Neuronal stem cell (in vitro differentiated cells): Measurements from ENCODE around the gene SAMD15.

ENCODE experiments used
- DNase-seq: peaks from one replicate; pipeline ENCODE4 v3.0.0-alpha.2; 2013; ENCODE audit warnings: low spot score
- H2AFZ ChIP-seq: one replicate; pipeline ENCODE4 v1.6.1; 2013; ENCODE audit warnings: mild to moderate bottlenecking, low read length, inconsistent platforms
- H2AK5ac ChIP-seq: 2 replicates; pipeline ENCODE4 v1.6.1; 2013; ENCODE audit warnings: low read depth, mild to moderate bottlenecking, inconsistent platforms, low read length, moderate library complexity, mixed read lengths
- H2BK120ac ChIP-seq: 2 replicates; pipeline ENCODE4 v1.6.1; 2013; ENCODE audit warnings: low read depth, mild to moderate bottlenecking, inconsistent platforms, low read length, moderate library complexity, mixed read lengths
- H2BK12ac ChIP-seq: one replicate; pipeline ENCODE4 v1.6.1; 2013; ENCODE audit warnings: low read length, inconsistent platforms
- H2BK15ac ChIP-seq: 2 replicates; pipeline ENCODE4 v1.6.1; 2013; ENCODE audit warnings: mild to moderate bottlenecking, low read length, inconsistent platforms, mixed read lengths
- H2BK5ac ChIP-seq: one replicate; pipeline ENCODE4 v1.6.1; 2013; ENCODE audit warnings: inconsistent platforms, mild to moderate bottlenecking, low read length, moderate library complexity
- H3K14ac ChIP-seq: one replicate; pipeline ENCODE4 v1.6.1; 2013; ENCODE audit warnings: low read length, inconsistent platforms
- H3K18ac ChIP-seq: 2 replicates; pipeline ENCODE4 v1.6.1; 2013; ENCODE audit warnings: low read length, inconsistent platforms
- H3K23ac ChIP-seq: 2 replicates; pipeline ENCODE4 v1.6.1; 2013; ENCODE audit warnings: low read depth, mild to moderate bottlenecking, mixed read lengths, low read length, inconsistent platforms; ENCODE audit not compliant: poor library complexity
- H3K27ac ChIP-seq: replicated peaks from 3 replicates; pipeline ENCODE4 v1.5.1; 2013; ENCODE audit warnings: low read length, inconsistent platforms
- H3K27me3 ChIP-seq, 3 experiments: 2 replicates each; pipeline ENCODE4 v1.6.1; 2013; ENCODE audit warnings: low read length in 3 of 3, mild to moderate bottlenecking in 2 of 3, inconsistent platforms in 1 of 3, low read depth in 1 of 3, mixed read lengths in 1 of 3, moderate library complexity in 1 of 3; ENCODE audit not compliant: control insufficient read depth in 3 of 3, insufficient read depth in 3 of 3
- H3K36me3 ChIP-seq, 2 donors: replicated peaks in 1 of 2; 2 replicates each; pipeline ENCODE4 v1.6.1; 2013; ENCODE audit warnings: low read length in 2 of 2; ENCODE audit not compliant: control insufficient read depth in 2 of 2, insufficient read depth in 2 of 2
- H3K4ac ChIP-seq: 2 replicates; pipeline ENCODE4 v1.6.1; 2013; ENCODE audit warnings: inconsistent platforms, mild to moderate bottlenecking, low read length, moderate library complexity
- H3K4me1 ChIP-seq, 2 donors: 1 replicate in 1 of 2; 2 replicates in 1 of 2; pipeline ENCODE4 v1.6.1; 2013; ENCODE audit warnings: low read length in 2 of 2, low read depth in 1 of 2; ENCODE audit not compliant: control insufficient read depth in 2 of 2, insufficient read depth in 1 of 2
- H3K4me2 ChIP-seq: one replicate; pipeline ENCODE4 v1.6.1; 2013; ENCODE audit warnings: mild to moderate bottlenecking, low read length, inconsistent platforms; ENCODE audit not compliant: insufficient read depth, poor library complexity, severe bottlenecking
- H3K4me3 ChIP-seq, 2 donors: 2 replicates each; pipeline ENCODE4 v1.5.1; 2013; ENCODE audit warnings: low read length in 2 of 2, mild to moderate bottlenecking in 2 of 2, inconsistent platforms in 1 of 2, moderate library complexity in 1 of 2
- H3K79me1 ChIP-seq: one replicate; pipeline ENCODE4 v1.6.1; 2013; ENCODE audit warnings: low read depth, mild to moderate bottlenecking, inconsistent platforms, low read length, moderate library complexity
- H3K9ac ChIP-seq: one replicate; pipeline ENCODE4 v1.6.1; 2013; ENCODE audit warnings: mild to moderate bottlenecking, low read depth, low read length, inconsistent platforms; ENCODE audit not compliant: poor library complexity
- H3K9me3 ChIP-seq, 2 donors: replicated peaks in 1 of 2; 2 replicates each; pipeline versions ENCODE3 to v1.6.1; 2013; ENCODE audit warnings: low read length in 2 of 2, mild to moderate bottlenecking in 2 of 2, inconsistent platforms in 1 of 2, low read depth in 1 of 2, mixed read lengths in 1 of 2, moderate library complexity in 1 of 2; ENCODE audit not compliant: control insufficient read depth in 2 of 2, insufficient read depth in 1 of 2
- H4K8ac ChIP-seq: one replicate; pipeline ENCODE4 v1.6.1; 2013; ENCODE audit warnings: low read depth, mild to moderate bottlenecking, inconsistent platforms, low read length, moderate library complexity
- H4K91ac ChIP-seq: one replicate; pipeline ENCODE4 v1.6.1; 2013; ENCODE audit warnings: low read length, low read depth, mild to moderate bottlenecking, inconsistent platforms; ENCODE audit not compliant: poor library complexity
- WGBS, 2 donors: extraction: QIAGEN DNeasy Blood & Tissue Kit; methylation state at CpG; one replicate each; pipeline ENCODE4 v1.1.7; 2013; ENCODE audit warnings: missing lambda C conversion rate in 2 of 2, mixed read lengths in 1 of 2; ENCODE audit not compliant: insufficient read length in 2 of 2, insufficient replicate concordance in 1 of 2; ENCODE audit errors: extremely low coverage in 2 of 2; 5-methylcytosine and 5-hydroxymethylcytosine counted together

Gene SAMD15

GRCh38 chr14:77424862-77425261 is 47.7 kb downstream of the SAMD15 start:
- H2BK12ac ChIP-seq = no peak overlapping the region
- H2BK5ac ChIP-seq = no peak overlapping the region
- H3K36me3 ChIP-seq = peaks cover 20 to 75% of the 10 kb centered on the region in 2 donors
- H3K9ac ChIP-seq = no peak overlapping the region
- no peak overlapping the region for H3K18ac ChIP-seq
- no peak overlapping the region for H4K91ac ChIP-seq
- H3K23ac ChIP-seq = no peak overlapping the region
- no peak overlapping the region for H2BK15ac ChIP-seq
- no peak for DNase-seq
- H2BK120ac ChIP-seq = no peak overlapping the region
- no CpG with 5 or more reads among the region's 3 CpGs for WGBS, 2 donors
- no peaks in the 10 kb centered on the region for H3K27me3 ChIP-seq
- no peak overlapping the region for H3K4me3 ChIP-seq
- no peak overlapping the region for H3K14ac ChIP-seq
- H2AFZ ChIP-seq = no peak overlapping the region
- no peak overlapping the region for H2AK5ac ChIP-seq
- peaks cover 0 to 3% of the 10 kb centered on the region in 2 donors for H3K9me3 ChIP-seq
- H4K8ac ChIP-seq = no peak overlapping the region
- no peak overlapping the region for H3K4ac ChIP-seq
- no peak overlapping the region for H3K4me2 ChIP-seq
- no peaks in the 10 kb centered on the region for H3K79me1 ChIP-seq
- H3K27ac ChIP-seq = no peak overlapping the region
- no peaks in the 10 kb centered on the region for H3K4me1 ChIP-seq

DNA sequence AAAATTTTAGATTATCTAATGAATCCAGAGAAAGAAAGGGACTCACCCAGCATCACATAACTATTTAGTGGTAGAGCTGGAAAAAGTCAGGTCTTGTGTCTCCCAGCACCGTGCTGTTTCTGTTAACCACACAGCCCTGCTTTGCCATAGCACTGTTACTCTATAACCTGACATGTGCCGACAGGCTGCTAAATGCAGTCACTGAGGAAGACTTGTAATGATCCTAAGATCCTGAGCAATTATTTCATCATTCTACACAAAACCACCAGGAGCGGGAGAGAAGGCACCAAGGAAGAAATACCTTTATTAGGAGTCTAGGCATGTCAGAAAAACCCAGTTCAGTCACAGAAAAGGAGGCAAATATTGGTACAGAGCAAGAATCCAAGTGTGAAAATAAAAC is 49.2 kb downstream of the SAMD15 start:
- Histone ChIP-seq H2AFZ (no peak overlapping the region), H4K8ac (no peak overlapping the region)
- no CpG with 5 or more reads among the region's 3 CpGs for WGBS, 2 donors

GRCh38 chr14:77436042-77436441 is 58.9 kb downstream of the SAMD15 start:
- H3K4me2 ChIP-seq = no peak overlapping the region
- H3K27me3 ChIP-seq = no peaks in the 10 kb centered on the region
- H4K91ac ChIP-seq = no peak overlapping the region
- no peak overlapping the region for H2BK12ac ChIP-seq
- no peaks in the 10 kb centered on the region for H3K4me1 ChIP-seq
- H3K18ac ChIP-seq = no peak overlapping the region
- H3K14ac ChIP-seq = no peak overlapping the region
- peaks cover 2 to 87% of the 10 kb centered on the region in 2 donors for H3K36me3 ChIP-seq
- no peak overlapping the region for H2AFZ ChIP-seq
- no peak overlapping the region for H3K4ac ChIP-seq
- H3K9ac ChIP-seq = no peak overlapping the region
- H2BK120ac ChIP-seq = no peak overlapping the region
- no peak overlapping the region for H3K23ac ChIP-seq
- H3K79me1 ChIP-seq = no peaks in the 10 kb centered on the region
- H2BK15ac ChIP-seq = no peak overlapping the region
- H2BK5ac ChIP-seq = no peak overlapping the region
- no CpG with 5 or more reads among the region's 3 CpGs for WGBS, 2 donors
- H3K4me3 ChIP-seq = no peak overlapping the region
- H3K9me3 ChIP-seq = no peaks in the 10 kb centered on the region
- no peak overlapping the region for H4K8ac ChIP-seq
- no peak overlapping the region for H3K27ac ChIP-seq
- no peak for DNase-seq
- no peak overlapping the region for H2AK5ac ChIP-seq

More for the DNA sequence above, 49.2 kb downstream of the SAMD15 start:
- Histone ChIP-seq H3K36me3 (peaks cover 20 to 88% of the 10 kb centered on the region in 2 donors), H2BK120ac (no peak overlapping the region), H2BK5ac (no peak overlapping the region), H3K4me1 (no peaks in the 10 kb centered on the region), H3K4me3 (no peak overlapping the region), H3K23ac (no peak overlapping the region), H4K91ac (no peak overlapping the region), H3K4ac (no peak overlapping the region), H3K79me1 (no peaks in the 10 kb centered on the region), H3K9me3 (no peaks in the 10 kb centered on the region), H2BK12ac (no peak overlapping the region), H3K14ac (no peak overlapping the region), H2BK15ac (no peak overlapping the region), H3K9ac (no peak overlapping the region), H3K18ac (no peak overlapping the region), H3K27ac (no peak overlapping the region), H3K27me3 (no peaks in the 10 kb centered on the region), H3K4me2 (no peak overlapping the region), H2AK5ac (no peak overlapping the region)
- DNase-seq = no peak

- Histone ChIP-seq H3K36me3 (peaks cover 8 to 87% of the 10 kb centered on the region in 2 donors), H2BK15ac (no peak overlapping the region)
These were observed 61.4 kb downstream of the SAMD15 start for GRCh38 chr14:77438596-77438995.

More at GRCh38 chr14:77438596-77438995, 61.4 kb downstream of the SAMD15 start:
- no peak overlapping the region for H3K4ac ChIP-seq
- H3K79me1 ChIP-seq = no peaks in the 10 kb centered on the region
- H2AFZ ChIP-seq = no peak overlapping the region
- H2BK12ac ChIP-seq = no peak overlapping the region
- no peak overlapping the region for H2AK5ac ChIP-seq
- no CpG with 5 or more reads among the region's 1 CpG for WGBS, 2 donors
- H3K18ac ChIP-seq = no peak overlapping the region
- no peak overlapping the region for H2BK5ac ChIP-seq
- H3K4me1 ChIP-seq = no peaks in the 10 kb centered on the region
- no peak overlapping the region for H3K9ac ChIP-seq
- no peaks in the 10 kb centered on the region for H3K9me3 ChIP-seq
- no peak overlapping the region for H3K27ac ChIP-seq
- no peak overlapping the region for H3K14ac ChIP-seq
- H3K23ac ChIP-seq = no peak overlapping the region
- H3K27me3 ChIP-seq = no peaks in the 10 kb centered on the region
- H4K8ac ChIP-seq = no peak overlapping the region
- no peak overlapping the region for H3K4me2 ChIP-seq
- H4K91ac ChIP-seq = no peak overlapping the region
- no peak for DNase-seq
- H2BK120ac ChIP-seq = no peak overlapping the region
- H3K4me3 ChIP-seq = no peak overlapping the region
